Lower leg skin (tissue), 3 donors: ENCODE measurements around the gene CAMK1G.

ENCODE experiments used
- POLR2A ChIP-seq, 2 donors: fragments of 450-650 bp; IDR thresholded peaks; one replicate each; pipeline ENCODE4 v1.6.1; 2016 to 2017; ENCODE audit warnings: antibody characterized with exemption in 2 of 2, mild to moderate bottlenecking in 1 of 2, moderate library complexity in 1 of 2
- TF ChIP-seq, protein P1 (sequence below), 3 donors: fragments of 450-650 bp; IDR thresholded peaks; one replicate each; pipeline ENCODE4 v1.5.1; 2016; ENCODE audit warnings: antibody characterized with exemption in 3 of 3, mild to moderate bottlenecking in 3 of 3, moderate library complexity in 2 of 3

DNA sequence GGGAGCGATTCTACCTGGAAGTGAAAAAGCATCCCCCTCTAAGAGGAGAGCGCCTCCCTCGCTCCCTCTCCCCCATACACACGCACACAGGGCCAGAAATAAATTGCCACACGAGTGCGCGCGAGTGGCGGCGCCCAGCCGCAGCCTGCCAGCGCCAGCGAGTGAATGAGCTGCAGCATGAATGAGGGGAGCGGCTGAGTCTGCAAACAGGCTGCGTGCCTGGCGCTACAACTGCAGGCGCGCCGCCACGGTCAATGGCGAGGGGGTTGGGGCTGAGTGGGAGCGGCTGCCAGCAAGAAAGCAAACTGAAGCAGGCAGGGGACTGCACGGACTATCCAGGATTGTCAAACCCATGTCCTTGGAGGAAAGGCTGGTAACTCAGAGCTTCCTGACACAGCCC is 2.2 kb downstream of the CAMK1G start:
- TF ChIP-seq, protein P1, sequence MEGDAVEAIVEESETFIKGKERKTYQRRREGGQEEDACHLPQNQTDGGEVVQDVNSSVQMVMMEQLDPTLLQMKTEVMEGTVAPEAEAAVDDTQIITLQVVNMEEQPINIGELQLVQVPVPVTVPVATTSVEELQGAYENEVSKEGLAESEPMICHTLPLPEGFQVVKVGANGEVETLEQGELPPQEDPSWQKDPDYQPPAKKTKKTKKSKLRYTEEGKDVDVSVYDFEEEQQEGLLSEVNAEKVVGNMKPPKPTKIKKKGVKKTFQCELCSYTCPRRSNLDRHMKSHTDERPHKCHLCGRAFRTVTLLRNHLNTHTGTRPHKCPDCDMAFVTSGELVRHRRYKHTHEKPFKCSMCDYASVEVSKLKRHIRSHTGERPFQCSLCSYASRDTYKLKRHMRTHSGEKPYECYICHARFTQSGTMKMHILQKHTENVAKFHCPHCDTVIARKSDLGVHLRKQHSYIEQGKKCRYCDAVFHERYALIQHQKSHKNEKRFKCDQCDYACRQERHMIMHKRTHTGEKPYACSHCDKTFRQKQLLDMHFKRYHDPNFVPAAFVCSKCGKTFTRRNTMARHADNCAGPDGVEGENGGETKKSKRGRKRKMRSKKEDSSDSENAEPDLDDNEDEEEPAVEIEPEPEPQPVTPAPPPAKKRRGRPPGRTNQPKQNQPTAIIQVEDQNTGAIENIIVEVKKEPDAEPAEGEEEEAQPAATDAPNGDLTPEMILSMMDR (IDR thresholded peaks at IDR 0.05), result no peak
- TF ChIP-seq POLR2A (IDR thresholded peaks at IDR 0.05), result no peak
